GM12878 (cell line): ENCODE measurements around the gene MZT2B. TPM values are rescaled to one million over a fixed set of nuclear protein-coding genes. Genes with fewer than 3 reads are reported as not detected.
"Not testable (repeated sequence)": the region's sequence is repeated elsewhere in the genome, so short reads cannot be mapped to it uniquely, and the experiment has no call there.

Source experiments
- ATAC-seq: fragments of 200-7000 bp; cut with Tn5 transposase; 3 replicates; pipeline ENCODE4 v1.9.1; 2020; ENCODE audit warnings: mild to moderate bottlenecking, moderate library complexity
- BruUV-seq: library from RNA; stranded (reverse); fragments of 400-500 nt; replicated peaks from 2 replicates; lab custom pipeline; 2021; lab: Mats Ljungman, UMichigan
- CTCF ChIA-PET: fragments of 300-600 bp; sonication (Branson Sonifier 250); formaldehyde crosslinking; extraction: SDS; loops from one replicate; lab custom pipeline; 2021; ENCODE audit warnings: inconsistent platforms; lab: Yijun Ruan, JAX
- POLR2A ChIA-PET: fragments of 350-600 bp; formaldehyde crosslinking; extraction: SDS; loops from one replicate; lab custom pipeline; 2021; ENCODE audit warnings: inconsistent platforms; lab: Charles Lee
- RAD21 ChIA-PET: fragments of 300-600 bp; sonication (Branson Sonifier 250); formaldehyde crosslinking; loops from one replicate; lab custom pipeline; 2023; ENCODE audit warnings: antibody characterized with exemption; ENCODE audit not compliant: unreplicated experiment; lab: Charles Lee
- SMC1A ChIA-PET: fragments of 300-600 bp; sonication (Branson Sonifier 250); formaldehyde crosslinking; loops from one replicate; lab custom pipeline; 2023; ENCODE audit not compliant: unreplicated experiment, uncharacterized antibody; lab: Charles Lee
- DNase-seq: peaks from one replicate; pipeline ENCODE4 v3.0.0-alpha.2; 2011; ENCODE audit warnings: low read depth, low spot score
- FAIRE-seq: peaks from 3 replicates; lab custom pipeline; 2011; peaks lifted over from hg19 to GRCh38; lab: Jason Lieb, UNC
- H2AFZ ChIP-seq: 2 replicates; pipeline ENCODE4 v1.6.0; 2011; ENCODE audit warnings: low read depth, low read length, control low read depth; ENCODE audit not compliant: control insufficient read depth
- H3K27ac ChIP-seq: 2 replicates; pipeline ENCODE4 v1.5.1; 2011; ENCODE audit warnings: control low read depth; ENCODE audit not compliant: control insufficient read depth, insufficient read depth
- H3K27me3 ChIP-seq, 2 experiments: replicated peaks in 1 of 2; 2 replicates each; pipeline versions ENCODE4 v1.6.0 to v1.6.1; 2011; ENCODE audit warnings: low read length in 1 of 2; ENCODE audit not compliant: control insufficient read depth in 2 of 2, insufficient read depth in 2 of 2
- H3K36me3 ChIP-seq, 2 experiments: 2 replicates each; pipeline ENCODE4 v1.5.1; 2011; ENCODE audit warnings: low read length in 1 of 2; ENCODE audit not compliant: control insufficient read depth in 2 of 2, insufficient read depth in 2 of 2
- H3K4me1 ChIP-seq: 2 replicates; pipeline ENCODE4 v1.6.1; 2011; ENCODE audit warnings: mild to moderate bottlenecking, low read length, moderate library complexity, mixed read lengths; ENCODE audit not compliant: control insufficient read depth, insufficient read depth
- H3K4me2 ChIP-seq: 2 replicates; pipeline ENCODE4 v1.6.0; 2011; ENCODE audit warnings: control low read depth; ENCODE audit not compliant: control insufficient read depth, insufficient read depth
- H3K4me3 ChIP-seq: fragments of 200-600 bp; sonication (generic); 2 replicates; pipeline ENCODE4 v1.5.1; 2016
- H3K79me2 ChIP-seq: 2 replicates; pipeline ENCODE4 v1.6.0; 2011; ENCODE audit warnings: low read length; ENCODE audit not compliant: control insufficient read depth, insufficient read depth
- H3K9ac ChIP-seq: 2 replicates; pipeline ENCODE4 v1.8.0; 2011; ENCODE audit warnings: low read length, control low read depth, mixed read lengths; ENCODE audit not compliant: control insufficient read depth, insufficient read depth
- H3K9me3 ChIP-seq: replicated peaks from 3 replicates; pipeline ENCODE4 v1.5.1; 2011; ENCODE audit warnings: mild to moderate bottlenecking, low read length; ENCODE audit not compliant: control insufficient read depth, insufficient read depth
- H4K20me1 ChIP-seq: 2 replicates; pipeline ENCODE4 v1.6.0; 2011; ENCODE audit not compliant: control insufficient read depth, insufficient read depth
- WGBS: methylation state at CpG from one replicate; pipeline ENCODE4 v1.1.6; 2016; ENCODE audit warnings: low lambda C conversion rate; ENCODE audit not compliant: insufficient replicate concordance, insufficient coverage; ENCODE audit errors: missing lambda C conversion rate; 5-methylcytosine and 5-hydroxymethylcytosine counted together
- in situ Hi-C: fragments of 300-500 bp; cut with MboI; formaldehyde crosslinking; loops from 9 replicates; pipeline ENCODE4 v1.14.3; 2018; ENCODE audit warnings: mixed read lengths
- intact Hi-C: fragments of 100-400 bp; cut with micrococcal nuclease; formaldehyde crosslinking; loops from one replicate; pipeline ENCODE4 v1.14.2; 2022; ENCODE audit not compliant: unreplicated experiment
- polyA plus RNA-seq, 11 experiments: library from polyadenylated mRNA; depleted of rRNA in 4 of 11; unstranded in 6 of 11; stranded (reverse) in 5 of 11; fragments of >200 nt; fragmentation: Nextera tagmentation in 4 of 11; fragmentation: Illumina TruSeq in 1 of 11; extraction: Ambion mirVana in 4 of 11; extraction: Trizol in 1 of 11; gene quantifications; 1 replicate in 1 of 11; 2 replicates in 10 of 11; pipeline versions ENCODE4 v1.2.1 to v1.2.3, GENCODE V29; 2011 to 2016; ENCODE audit warnings: inconsistent platforms in 2 of 11, missing spikeins in 2 of 11, low read depth in 1 of 11
- total RNA-seq, 4 experiments: library from RNA; depleted of rRNA in 3 of 4; stranded (reverse); fragments of >200 nt in 3 of 4; fragmentation: Illumina TruSeq in 1 of 4; extraction: Trizol in 1 of 4; gene quantifications; 2 replicates each; pipeline versions ENCODE4 v1.2.1 to v1.2.3, GENCODE V29; 2013 to 2021

The MZT2B gene
- total and polyA plus RNA-seq, 10 of the 15 experiments (the other 5 are each of a cell fraction or from before 2014, with no cell fraction given) = 6.3 to 399 (median 198) TPM

- H3K4me2 ChIP-seq, H3K79me2 ChIP-seq, BruUV-seq, SMC1A ChIA-PET, H3K27me3 ChIP-seq, H3K9ac ChIP-seq, H3K27ac ChIP-seq, H4K20me1 ChIP-seq, POLR2A ChIA-PET, H3K9me3 ChIP-seq, CTCF ChIA-PET, H2AFZ ChIP-seq, FAIRE-seq, DNase-seq, intact Hi-C loops, RAD21 ChIA-PET, ATAC-seq, H3K4me3 ChIP-seq, H3K4me1 ChIP-seq: not testable (repeated sequence)
- peaks cover 0 to 16% of the 10 kb centered on the region in 2 experiments; a peak in 2 of 4 replicates for H3K36me3 ChIP-seq
- in situ Hi-C loops = loop anchor here (10.0 kb wide), 1 partner anchor 1524 kb away; no protein-coding TSS in a partner anchor
- 68% methylated on average over 4 of the region's 5 CpGs for WGBS
Measured at GRCh38 chr2:130151145-130151512, 30.9 kb upstream of the MZT2B start.

- CTCF ChIA-PET, H3K4me3 ChIP-seq: not testable (repeated sequence)
- POLR2A ChIA-PET = interaction anchor here (0.5 kb wide), 1 partner anchor 819 kb away, joined by 11 read pairs; no protein-coding TSS in a partner anchor
Measured at GRCh38 chr2:130152136-130152815, 29.8 kb upstream of the MZT2B start.

More at GRCh38 chr2:130152136-130152815, 29.8 kb upstream of the MZT2B start:
- H3K9ac ChIP-seq, H3K4me2 ChIP-seq, FAIRE-seq, RAD21 ChIA-PET, H3K27ac ChIP-seq, intact Hi-C loops, BruUV-seq, DNase-seq, H3K4me1 ChIP-seq, ATAC-seq, H4K20me1 ChIP-seq, H3K27me3 ChIP-seq, SMC1A ChIA-PET, H2AFZ ChIP-seq, H3K9me3 ChIP-seq, H3K79me2 ChIP-seq: not testable (repeated sequence)
- in situ Hi-C loops = loop anchor here (10.0 kb wide), 1 partner anchor 1523 kb away; no protein-coding TSS in a partner anchor
- WGBS = 98% methylated on average over 10 of the region's 27 CpGs
- H3K36me3 ChIP-seq = peaks cover 0 to 19% of the 10 kb centered on the region in 2 experiments; a peak in 2 of 4 replicates
